ENCODE data around the gene TCIRG1.
A peak's percentile ranks its signal among the peaks of the same experiment; 100 is the strongest.

Gene TCIRG1

DNA sequence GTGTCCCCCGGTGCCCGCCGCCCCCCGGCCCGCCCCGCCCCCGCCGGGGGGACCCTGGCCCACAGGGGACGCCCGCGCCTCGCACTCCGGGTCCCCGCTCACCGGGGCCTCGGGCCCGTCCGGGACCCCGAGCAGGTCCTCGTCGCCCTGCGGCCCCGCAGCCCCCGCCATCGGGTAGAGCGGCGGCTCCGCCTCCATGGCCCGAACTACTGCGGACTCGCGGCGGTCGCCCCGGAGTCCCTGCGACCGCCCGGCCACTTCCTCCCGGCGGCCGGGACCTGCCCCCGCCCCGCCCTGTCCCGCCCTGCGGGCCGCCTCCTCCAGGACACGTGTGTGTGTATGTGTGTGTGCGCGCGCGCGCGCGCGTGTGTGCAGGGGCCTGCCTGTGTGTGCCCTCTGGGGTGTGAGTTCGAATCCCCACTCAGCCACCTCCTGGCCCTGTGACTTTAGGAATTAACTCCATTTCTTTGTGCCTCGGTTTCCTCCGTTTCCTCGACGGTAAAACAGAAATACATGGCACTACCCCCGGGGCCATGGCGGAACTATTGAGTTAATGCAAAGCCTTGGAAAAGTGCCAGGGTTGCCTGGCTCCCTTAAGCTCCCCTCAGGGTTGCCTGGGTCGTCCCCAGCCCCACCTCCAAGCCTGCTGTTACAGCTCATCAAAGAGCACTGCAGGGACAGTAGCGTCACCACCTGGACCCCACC lies 34.8 kb upstream of the TCIRG1 start, which contains the start of gene UNC93B1:
TSS of gene UNC93B1 (minus strand) at position 252 of the 705 bp plus-strand sequence. CDS start at position 198, 54 bp downstream.
- peak within 1 kb of the TSS; percentile 60 for H3K27ac ChIP-seq
- TF ChIP-seq, protein P1, sequence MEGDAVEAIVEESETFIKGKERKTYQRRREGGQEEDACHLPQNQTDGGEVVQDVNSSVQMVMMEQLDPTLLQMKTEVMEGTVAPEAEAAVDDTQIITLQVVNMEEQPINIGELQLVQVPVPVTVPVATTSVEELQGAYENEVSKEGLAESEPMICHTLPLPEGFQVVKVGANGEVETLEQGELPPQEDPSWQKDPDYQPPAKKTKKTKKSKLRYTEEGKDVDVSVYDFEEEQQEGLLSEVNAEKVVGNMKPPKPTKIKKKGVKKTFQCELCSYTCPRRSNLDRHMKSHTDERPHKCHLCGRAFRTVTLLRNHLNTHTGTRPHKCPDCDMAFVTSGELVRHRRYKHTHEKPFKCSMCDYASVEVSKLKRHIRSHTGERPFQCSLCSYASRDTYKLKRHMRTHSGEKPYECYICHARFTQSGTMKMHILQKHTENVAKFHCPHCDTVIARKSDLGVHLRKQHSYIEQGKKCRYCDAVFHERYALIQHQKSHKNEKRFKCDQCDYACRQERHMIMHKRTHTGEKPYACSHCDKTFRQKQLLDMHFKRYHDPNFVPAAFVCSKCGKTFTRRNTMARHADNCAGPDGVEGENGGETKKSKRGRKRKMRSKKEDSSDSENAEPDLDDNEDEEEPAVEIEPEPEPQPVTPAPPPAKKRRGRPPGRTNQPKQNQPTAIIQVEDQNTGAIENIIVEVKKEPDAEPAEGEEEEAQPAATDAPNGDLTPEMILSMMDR (conservative IDR thresholded peaks at IDR 0.05) = no peak
- TF ChIP-seq ZFX (IDR thresholded peaks at IDR 0.05) = 0 out of 2 replicates have a peak, but pooled peaks have one; percentile 36

DNA sequence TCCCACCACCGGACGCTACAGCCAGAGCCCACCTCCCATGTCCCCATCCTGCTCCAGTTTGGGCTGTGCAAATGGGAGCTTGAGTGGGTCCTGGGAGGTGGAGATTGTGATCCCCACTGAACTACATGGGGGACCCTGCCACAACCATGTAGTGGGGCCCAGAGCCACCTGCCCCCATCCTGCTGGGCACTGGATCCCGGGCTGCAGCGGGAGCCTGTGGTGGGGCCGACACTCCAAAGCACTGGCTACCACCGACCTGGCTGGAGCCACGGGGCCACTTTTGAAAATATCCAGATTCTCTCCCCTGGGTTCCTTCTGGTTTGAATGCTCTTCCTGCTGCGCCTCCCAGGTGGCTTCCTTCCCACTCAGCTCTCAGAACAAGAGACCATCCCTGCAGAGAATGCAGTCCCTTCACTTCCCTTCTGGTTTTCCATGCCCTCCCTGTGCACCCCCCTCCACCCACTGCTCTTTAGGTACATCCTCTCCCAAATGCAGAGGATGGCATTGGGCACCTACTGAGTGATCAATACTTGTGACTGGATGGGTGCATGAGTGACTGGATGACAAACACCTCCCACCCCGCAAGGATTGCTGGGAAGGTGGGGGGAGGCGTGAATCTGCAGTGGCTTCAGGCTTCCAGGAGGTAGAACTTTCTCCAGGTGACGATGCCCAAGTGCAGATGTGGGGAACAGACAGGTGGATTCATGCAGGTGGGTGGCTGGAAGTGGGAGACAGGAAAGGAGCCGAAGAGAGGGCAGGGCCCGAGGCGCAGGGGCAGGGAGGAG lies 34.1 kb upstream of the TCIRG1 start:
- peak overlapping the region; percentile 60; the same call in 1 of the 2 replicates for H3K27ac ChIP-seq

DNA sequence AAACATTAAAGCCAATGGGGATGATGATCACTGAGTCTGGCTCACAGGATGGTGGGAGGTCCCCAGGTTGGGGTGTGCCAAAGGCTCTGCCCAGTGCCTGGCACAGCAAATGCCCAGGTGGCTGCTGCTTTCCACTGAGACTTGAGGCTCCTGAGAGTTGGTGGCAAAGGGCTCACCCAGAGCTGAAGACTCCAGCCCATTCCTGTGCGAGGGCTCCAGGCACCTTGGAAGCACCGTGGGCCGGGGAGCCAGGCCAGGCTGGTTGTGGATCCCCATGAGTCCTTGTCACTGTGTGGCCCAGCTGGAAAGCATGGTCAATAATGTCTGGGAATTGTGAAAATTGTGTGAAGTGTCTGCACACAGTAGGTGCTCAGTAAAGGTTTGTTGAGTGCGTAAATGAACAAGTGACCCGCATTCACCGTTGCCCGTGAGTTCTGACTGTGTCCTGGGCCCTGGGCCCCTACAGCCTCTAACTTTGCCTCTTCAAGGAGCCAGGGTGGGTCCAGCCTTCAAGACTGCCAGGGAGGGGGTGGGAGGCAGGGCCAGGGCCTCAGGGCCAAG lies 32.1 kb upstream of the TCIRG1 start:
- no peak overlapping the region for H3K27ac ChIP-seq
- TF ChIP-seq ZFX (IDR thresholded peaks at IDR 0.05) = no peak
- TF ChIP-seq, protein P1 (conservative IDR thresholded peaks at IDR 0.05) = no peak

More for the DNA sequence above, 34.1 kb upstream of the TCIRG1 start:
- no peak for TF ChIP-seq ZFX (IDR thresholded peaks at IDR 0.05)
- TF ChIP-seq, protein P1 (conservative IDR thresholded peaks at IDR 0.05) = no peak

DNA sequence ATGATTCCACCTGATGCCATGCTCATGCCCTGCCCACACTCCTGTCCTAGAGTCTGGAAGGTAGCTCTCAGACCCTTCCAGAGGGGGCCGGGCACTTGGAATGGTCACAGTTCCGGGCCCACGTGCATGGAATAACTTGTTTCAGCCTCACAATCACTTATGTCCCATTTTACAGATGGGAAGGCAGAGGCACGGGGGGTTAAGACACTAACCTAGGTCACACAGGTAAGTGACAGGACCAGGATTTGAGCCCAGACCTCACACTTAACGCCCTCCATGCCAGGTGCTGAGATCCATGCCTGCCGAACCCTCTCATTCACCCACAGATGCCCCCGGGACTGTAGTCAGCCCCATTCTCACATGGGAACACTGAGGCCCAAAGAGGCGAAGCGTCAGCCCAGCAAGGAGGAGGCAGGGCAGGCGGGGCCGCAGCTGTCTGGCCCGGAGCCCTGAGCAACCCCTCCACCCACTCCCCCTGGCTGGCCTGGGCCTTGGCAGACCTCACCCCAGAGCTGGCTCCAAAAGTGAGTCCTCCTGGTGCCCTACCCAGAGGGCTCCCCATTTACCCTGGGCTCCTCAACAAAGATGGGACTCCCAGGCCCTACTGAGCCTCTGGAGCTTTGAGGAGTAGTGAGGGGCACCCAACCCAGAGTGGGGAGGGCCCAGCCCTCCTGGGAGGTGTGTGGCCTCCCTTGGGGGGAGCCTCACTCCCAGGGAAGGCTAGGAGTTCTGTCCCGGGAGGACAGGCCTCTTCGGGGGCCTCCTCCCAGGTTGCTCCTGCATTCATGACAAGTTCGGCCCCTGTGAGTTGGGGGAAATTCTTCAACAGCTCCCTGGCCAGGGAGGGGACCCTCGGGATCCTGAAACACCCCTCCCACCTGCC lies 31.1 kb upstream of the TCIRG1 start:
- no peak overlapping the region for H3K27ac ChIP-seq
- TF ChIP-seq, protein P1 (conservative IDR thresholded peaks at IDR 0.05) = no peak
- TF ChIP-seq ZFX (IDR thresholded peaks at IDR 0.05) = no peak

DNA sequence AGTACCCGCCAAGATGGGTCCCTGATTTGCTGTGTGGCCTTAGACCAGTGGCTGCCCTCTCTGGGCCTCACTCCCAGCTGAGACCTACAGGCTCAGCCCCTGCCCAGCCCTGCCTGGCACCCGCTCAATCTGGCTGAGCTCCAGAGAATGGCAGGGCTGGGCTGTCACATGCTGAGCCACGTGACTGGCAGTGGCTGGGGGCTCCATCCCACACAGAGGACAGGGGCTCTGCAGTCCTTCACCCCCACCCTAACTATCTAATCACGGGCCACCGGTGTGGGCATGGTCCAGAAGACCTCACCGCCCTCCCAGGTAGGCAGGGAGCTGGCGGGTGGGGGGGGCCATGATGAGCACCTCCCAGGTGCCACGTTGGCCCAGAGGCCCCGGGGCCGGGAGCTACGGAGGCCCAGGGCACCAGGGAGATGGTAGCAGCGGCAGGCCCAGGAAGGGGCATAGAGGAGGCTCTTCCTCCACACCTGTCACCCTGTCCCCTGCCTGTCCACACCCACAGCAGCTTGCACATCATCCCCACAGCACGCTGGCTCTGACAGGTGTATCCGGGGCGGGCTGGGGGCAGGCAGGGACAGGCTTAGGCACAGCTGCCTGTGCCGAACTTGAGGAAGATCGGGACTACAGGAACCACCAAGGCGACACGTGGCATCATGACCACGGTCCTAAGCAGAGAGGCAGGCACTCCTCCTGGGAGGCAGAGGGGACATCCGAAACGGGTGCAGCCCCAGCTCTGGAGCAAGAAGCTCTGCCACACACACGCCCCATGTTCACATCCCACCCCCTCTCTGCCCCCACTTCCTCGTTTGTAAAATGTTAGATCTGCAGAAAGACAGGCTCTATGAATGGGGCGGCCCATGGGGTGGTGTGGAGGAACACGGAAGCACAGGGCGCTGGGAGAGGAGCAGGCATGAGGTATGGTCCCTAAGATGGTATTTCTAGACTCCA lies 30.2 kb upstream of the TCIRG1 start:
- no peak for TF ChIP-seq ZFX (IDR thresholded peaks at IDR 0.05)
- TF ChIP-seq, protein P1 (conservative IDR thresholded peaks at IDR 0.05) = no peak
- no peak overlapping the region for H3K27ac ChIP-seq
